ENCODE measurements around the gene ARL10.

GRCh38 chr5:176379881-176380280 lies 14.6 kb downstream of the ARL10 start:
- TF ChIP-seq, protein P1, sequence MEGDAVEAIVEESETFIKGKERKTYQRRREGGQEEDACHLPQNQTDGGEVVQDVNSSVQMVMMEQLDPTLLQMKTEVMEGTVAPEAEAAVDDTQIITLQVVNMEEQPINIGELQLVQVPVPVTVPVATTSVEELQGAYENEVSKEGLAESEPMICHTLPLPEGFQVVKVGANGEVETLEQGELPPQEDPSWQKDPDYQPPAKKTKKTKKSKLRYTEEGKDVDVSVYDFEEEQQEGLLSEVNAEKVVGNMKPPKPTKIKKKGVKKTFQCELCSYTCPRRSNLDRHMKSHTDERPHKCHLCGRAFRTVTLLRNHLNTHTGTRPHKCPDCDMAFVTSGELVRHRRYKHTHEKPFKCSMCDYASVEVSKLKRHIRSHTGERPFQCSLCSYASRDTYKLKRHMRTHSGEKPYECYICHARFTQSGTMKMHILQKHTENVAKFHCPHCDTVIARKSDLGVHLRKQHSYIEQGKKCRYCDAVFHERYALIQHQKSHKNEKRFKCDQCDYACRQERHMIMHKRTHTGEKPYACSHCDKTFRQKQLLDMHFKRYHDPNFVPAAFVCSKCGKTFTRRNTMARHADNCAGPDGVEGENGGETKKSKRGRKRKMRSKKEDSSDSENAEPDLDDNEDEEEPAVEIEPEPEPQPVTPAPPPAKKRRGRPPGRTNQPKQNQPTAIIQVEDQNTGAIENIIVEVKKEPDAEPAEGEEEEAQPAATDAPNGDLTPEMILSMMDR (IDR thresholded peaks at IDR 0.05; ENCODE audit: low read depth, low read length, poor library complexity, severe bottlenecking), result no peak
- TF ChIP-seq EZH2phosphoT487 (IDR thresholded peaks at IDR 0.05; ENCODE audit: borderline replicate concordance, low read length), result no peak

Data from DOHH2 (cell line).